CD14-positive monocyte (primary cell): ENCODE results near the gene CHERP. TPM values are rescaled to one million over a fixed set of nuclear protein-coding genes. Genes with fewer than 3 reads are reported as not detected.

Source experiments
- DNase-seq, 3 donors: peaks; one replicate each; pipeline ENCODE4 v3.0.0-alpha.2; 2011 to 2022
- H2AFZ ChIP-seq: 2 replicates; pipeline ENCODE4 v1.6.0; 2012; ENCODE audit warnings: mild to moderate bottlenecking, low read depth, low read length, inconsistent platforms; ENCODE audit not compliant: insufficient read depth, poor library complexity, severe bottlenecking
- H3K27ac ChIP-seq, 2 donors: 1 replicate in 1 of 2; 2 replicates in 1 of 2; pipeline ENCODE4 v1.5.1; 2012 to 2013; ENCODE audit warnings: low read length in 2 of 2, control low read depth in 1 of 2, inconsistent platforms in 1 of 2, low read depth in 1 of 2, mild to moderate bottlenecking in 1 of 2
- H3K27me3 ChIP-seq, 2 donors: one replicate each; pipeline versions ENCODE4 v1.6.0 to v1.6.1; 2011 to 2013; ENCODE audit warnings: low read length in 2 of 2; ENCODE audit not compliant: control insufficient read depth in 2 of 2, insufficient read depth in 2 of 2
- H3K36me3 ChIP-seq, 2 donors: replicated peaks in 1 of 2; 1 replicate in 1 of 2; 2 replicates in 1 of 2; pipeline versions ENCODE4 v1.5.1 to v1.6.1; 2012 to 2013; ENCODE audit warnings: low read length in 2 of 2, control low read depth in 1 of 2, inconsistent platforms in 1 of 2, mild to moderate bottlenecking in 1 of 2; ENCODE audit not compliant: insufficient read depth in 2 of 2, control insufficient read depth in 1 of 2
- H3K4me1 ChIP-seq, 2 donors: 1 replicate in 1 of 2; 2 replicates in 1 of 2; pipeline versions ENCODE4 v1.5.1 to v1.6.1; 2012 to 2013; ENCODE audit warnings: low read length in 2 of 2, control low read depth in 1 of 2, inconsistent platforms in 1 of 2, mild to moderate bottlenecking in 1 of 2, moderate library complexity in 1 of 2; ENCODE audit not compliant: insufficient read depth in 2 of 2, control insufficient read depth in 1 of 2
- H3K4me2 ChIP-seq: replicated peaks from 2 replicates; pipeline ENCODE3; 2012; ENCODE audit warnings: low read length, moderate library complexity, mild to moderate bottlenecking; ENCODE audit not compliant: poor library complexity, severe bottlenecking; ENCODE audit errors: extremely low read depth
- H3K4me3 ChIP-seq, 3 experiments: fragments of 200-600 bp in 1 of 3; sonication (generic) in 1 of 3; replicated peaks in 1 of 3; 1 replicate in 2 of 3; 2 replicates in 1 of 3; pipeline ENCODE4 v1.5.1; 2011 to 2013; ENCODE audit warnings: low read length in 3 of 3, mild to moderate bottlenecking in 3 of 3, control low read depth in 2 of 3, low read depth in 2 of 3, inconsistent platforms in 1 of 3, moderate library complexity in 1 of 3
- H3K79me2 ChIP-seq: 2 replicates; pipeline ENCODE4 v1.6.0; 2012; ENCODE audit warnings: mild to moderate bottlenecking, control low read depth, inconsistent platforms, low read length, moderate library complexity; ENCODE audit not compliant: insufficient read depth
- H3K9ac ChIP-seq: 2 replicates; pipeline ENCODE4 v1.6.0; 2017; ENCODE audit warnings: low read length, mild to moderate bottlenecking; ENCODE audit not compliant: insufficient read depth, poor library complexity, severe bottlenecking
- H3K9me3 ChIP-seq, 2 donors: replicated peaks in 1 of 2; 1 replicate in 1 of 2; 2 replicates in 1 of 2; pipeline versions ENCODE4 v1.5.1 to v1.6.1; 2012 to 2013; ENCODE audit warnings: low read length in 2 of 2, control low read depth in 1 of 2; ENCODE audit not compliant: control insufficient read depth in 1 of 2, insufficient read depth in 1 of 2
- H4K20me1 ChIP-seq: 2 replicates; pipeline ENCODE4 v1.6.0; 2012; ENCODE audit warnings: mild to moderate bottlenecking, low read length, control low read depth, moderate library complexity; ENCODE audit not compliant: insufficient read depth
- H3K27ac Mint-ChIP-seq, 7 donors: one replicate each; pipeline ENCODE4 v1.8.0; 2020; ENCODE audit warnings: mild to moderate bottlenecking in 7 of 7, mixed read lengths in 7 of 7, moderate library complexity in 6 of 7, inconsistent platforms in 2 of 7
- H3K27me3 Mint-ChIP-seq, 3 donors: one replicate each; pipeline ENCODE4 v1.8.0; 2021 to 2022; ENCODE audit warnings: low read depth in 3 of 3, mild to moderate bottlenecking in 3 of 3, mixed read lengths in 3 of 3, moderate library complexity in 3 of 3, inconsistent platforms in 1 of 3
- H3K36me3 Mint-ChIP-seq, 2 donors: one replicate each; pipeline ENCODE4 v1.8.0; 2020; ENCODE audit warnings: mixed read lengths in 2 of 2, inconsistent platforms in 1 of 2, mild to moderate bottlenecking in 1 of 2
- H3K4me1 Mint-ChIP-seq: one replicate; pipeline ENCODE4 v1.8.0; 2020; ENCODE audit warnings: mild to moderate bottlenecking, mixed read lengths
- H3K4me3 Mint-ChIP-seq, 2 donors: one replicate each; pipeline ENCODE4 v1.8.0; 2020; ENCODE audit warnings: mild to moderate bottlenecking in 2 of 2, mixed read lengths in 2 of 2, moderate library complexity in 1 of 2
- H3K9me3 Mint-ChIP-seq, 7 donors: one replicate each; pipeline ENCODE4 v1.8.0; 2020 to 2022; ENCODE audit warnings: mixed read lengths in 7 of 7, mild to moderate bottlenecking in 6 of 7, moderate library complexity in 6 of 7, inconsistent platforms in 2 of 7
- CTCF ChIP-seq: fragments of 200-600 bp; IDR thresholded peaks from one replicate; pipeline ENCODE4 v1.8.0; 2022; ENCODE audit warnings: antibody characterized with exemption, mild to moderate bottlenecking
- WGBS: methylation state at CpG from one replicate; pipeline ENCODE4 v1.1.5; 2013; ENCODE audit warnings: missing lambda C conversion rate; ENCODE audit not compliant: insufficient coverage; 5-methylcytosine and 5-hydroxymethylcytosine counted together
- intact Hi-C, 2 donors: fragments of 100-400 bp; cut with micrococcal nuclease; formaldehyde crosslinking; loops; one replicate each; pipeline versions ENCODE4 v1.15.0 to v1.15.1; 2023
- polyA plus RNA-seq, 3 donors: library from polyadenylated mRNA; depleted of rRNA in 1 of 3; unstranded in 2 of 3; stranded (reverse) in 1 of 3; fragments of 300-500 nt in 2 of 3; fragments of >200 nt in 1 of 3; fragmentation: Illumina TruSeq in 2 of 3; gene quantifications; 1 replicate in 2 of 3; 2 replicates in 1 of 3; pipeline ENCODE4 v1.2.3, GENCODE V29; 2012 to 2021

CHERP gene
- polyA plus RNA-seq, 3 donors: 3.2 to 18.8 (median 5.3) TPM

DNA sequence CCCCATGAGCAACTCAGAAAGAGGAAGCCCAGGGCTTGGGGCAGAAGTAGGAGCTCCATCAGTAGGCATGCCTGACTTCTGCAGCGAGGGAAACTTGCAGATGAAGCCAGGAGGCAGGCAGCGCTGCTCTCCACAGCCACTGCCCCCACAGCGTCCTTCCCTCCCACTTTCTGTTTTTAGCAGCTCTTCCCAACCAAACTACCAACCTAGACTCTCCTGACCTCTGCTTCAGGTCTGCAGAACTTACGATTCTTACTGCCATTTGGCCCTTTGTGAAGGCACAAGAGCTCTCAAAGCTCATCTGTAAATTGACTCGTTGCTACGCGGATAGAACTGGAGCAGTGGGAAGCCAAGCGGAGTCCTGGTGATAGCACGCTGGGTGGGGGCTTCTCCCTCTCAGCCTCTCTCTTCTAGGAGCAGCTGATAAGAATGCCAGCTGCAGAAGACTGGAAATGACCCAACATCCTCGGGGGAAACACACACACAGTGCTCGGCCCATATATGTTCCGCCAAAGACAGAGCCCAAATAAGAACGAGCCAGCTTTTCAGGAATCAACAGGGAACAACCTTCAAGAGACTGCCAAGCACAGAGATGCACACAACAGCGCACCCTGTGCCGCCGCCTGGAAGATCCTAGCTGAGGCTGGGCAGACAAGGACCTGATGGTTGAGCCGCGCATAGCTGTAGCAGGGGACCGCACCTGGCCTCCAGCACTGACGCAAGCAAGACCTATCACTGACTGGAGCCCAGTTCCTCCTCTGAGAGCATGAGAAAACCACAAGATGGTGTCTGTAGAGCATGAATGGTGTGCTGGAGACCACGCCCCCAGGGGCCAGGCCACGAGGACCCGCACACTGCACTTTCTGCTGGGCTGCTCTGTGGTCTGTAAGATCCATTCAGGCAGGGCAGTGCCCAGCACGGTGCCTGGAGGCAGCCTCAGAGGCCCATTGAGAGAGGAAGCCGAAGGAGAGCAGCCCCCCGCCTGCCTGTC is 45.9 kb upstream of the CHERP start:
- H3K4me3 ChIP-seq: peak overlapping the region in 1 of 3 experiments; percentile 75
- WGBS: 10% methylated on average over 19 of the region's 26 CpGs
- peak overlapping the region; percentile 96 to 98 (median 97) for H3K27ac Mint-ChIP-seq
- H3K4me1 ChIP-seq: peaks cover 60 to 74% of the 10 kb centered on the region in 2 donors
- peaks cover 8 to 16% of the 10 kb centered on the region in 2 donors for H3K36me3 Mint-ChIP-seq
- H3K9ac ChIP-seq: peak overlapping the region; percentile 83
- H3K4me1 Mint-ChIP-seq: peaks cover 76% of the 10 kb centered on the region
- H3K79me2 ChIP-seq: peaks cover 90% of the 10 kb centered on the region
- intact Hi-C loops: loop anchor here in 1 of 2 donors (2.0 to 10.0 kb wide), 3 partner anchors 15 to 143 kb away; partner anchors contain the start of genes CHERP and SLC35E1
- H3K4me3 Mint-ChIP-seq: peak overlapping the region; percentile 62 to 87
- H2AFZ ChIP-seq: no peak overlapping the region
- no peaks in the 10 kb centered on the region for H3K9me3 ChIP-seq
- H3K9me3 Mint-ChIP-seq: no peaks in the 10 kb centered on the region
- DNase-seq: peak; percentile 71 to 87 (median 82)
- TF ChIP-seq CTCF: no peak
- peaks cover 0 to 5% (median 0%) of the 10 kb centered on the region in 3 donors for H3K27me3 Mint-ChIP-seq
- H3K36me3 ChIP-seq: no peaks in the 10 kb centered on the region
- peak overlapping the region; percentile 81 for H3K4me2 ChIP-seq
- peak overlapping the region; percentile 99 to 100 for H3K27ac ChIP-seq
- peaks cover 67% of the 10 kb centered on the region for H4K20me1 ChIP-seq
- H3K27me3 ChIP-seq: no peaks in the 10 kb centered on the region

- Mint-ChIP-seq H3K36me3 (peaks cover 5 to 7% of the 10 kb centered on the region in 2 donors), H3K27ac (peak overlapping the region; percentile 96 to 98 (median 97)), H3K27me3 (peaks cover 0 to 3% (median 0%) of the 10 kb centered on the region in 3 donors), H3K4me1 (peaks cover 73% of the 10 kb centered on the region), H3K4me3 (peak overlapping the region; percentile 62 to 87), H3K9me3 (no peaks in the 10 kb centered on the region)
- Histone ChIP-seq H4K20me1 (peaks cover 67% of the 10 kb centered on the region), H3K4me3 (peak overlapping the region in 1 of 3 experiments; percentile 75), H3K27ac (peak overlapping the region; percentile 99 to 100), H3K36me3 (no peaks in the 10 kb centered on the region), H3K9me3 (no peaks in the 10 kb centered on the region), H3K9ac (peak overlapping the region; percentile 83), H3K79me2 (peaks cover 90% of the 10 kb centered on the region), H2AFZ (no peak overlapping the region), H3K4me1 (peaks cover 62 to 75% of the 10 kb centered on the region in 2 donors), H3K4me2 (peak overlapping the region; percentile 81), H3K27me3 (no peaks in the 10 kb centered on the region)
- WGBS: 31% methylated on average over 11 of the region's 20 CpGs
- peak; percentile 34 to 94 (median 82) for DNase-seq
- TF ChIP-seq CTCF: no peak
- intact Hi-C loops: loop anchor here in 1 of 2 donors (2.0 to 10.0 kb wide), 3 partner anchors 14 to 142 kb away; partner anchors contain the start of genes CHERP and SLC35E1
Observed at GRCh38 chr19:16586991-16587832, 45.0 kb upstream of the CHERP start.
